Endothelial cell of umbilical vein (primary cell): ENCODE data around the gene P2RY8. TPM values are rescaled to one million over a fixed set of nuclear protein-coding genes. Genes with fewer than 3 reads are reported as not detected.

Experiments
- BruUV-seq: library from RNA; stranded (reverse); fragments of 400-500 nt; replicated peaks from 2 replicates; lab custom pipeline; 2021; lab: Mats Ljungman, UMichigan
- CTCF ChIA-PET: fragments of 300-600, 350-600 bp; sonication (Branson Sonifier 250); formaldehyde crosslinking; loops from one replicate; lab custom pipeline; 2021; ENCODE audit warnings: antibody characterized with exemption, inconsistent platforms; lab: Charles Lee
- POLR2A ChIA-PET: fragments of 300-600, 350-600 bp; sonication (Branson Sonifier 250); formaldehyde crosslinking; loops from one replicate; lab custom pipeline; 2021; ENCODE audit warnings: antibody characterized with exemption, inconsistent platforms; lab: Charles Lee
- DNase-seq: peaks from one replicate; pipeline ENCODE4 v3.0.0-alpha.2; 2011; ENCODE audit warnings: low read depth, low spot score
- FAIRE-seq: peaks from 2 replicates; lab custom pipeline; 2011; peaks lifted over from hg19 to GRCh38; lab: Jason Lieb, UNC
- H2AFZ ChIP-seq: 2 replicates; pipeline ENCODE4 v1.6.0; 2012; ENCODE audit warnings: low read depth, low read length, control low read depth, inconsistent platforms
- H3K27ac ChIP-seq: 2 replicates; pipeline ENCODE4 v1.5.1; 2011; ENCODE audit warnings: low read depth, mild to moderate bottlenecking, control low read depth, low read length, moderate library complexity; ENCODE audit not compliant: insufficient read depth
- H3K27me3 ChIP-seq, 2 experiments: 2 replicates each; pipeline versions ENCODE4 v1.6.0 to v1.6.1; 2011; ENCODE audit warnings: low read length in 2 of 2, mixed read lengths in 1 of 2; ENCODE audit not compliant: control insufficient read depth in 2 of 2, insufficient read depth in 2 of 2
- H3K36me3 ChIP-seq, 2 experiments: 2 replicates in 1 of 2; 3 replicates in 1 of 2; pipeline ENCODE4 v1.5.1; 2011; ENCODE audit warnings: low read length in 2 of 2, mild to moderate bottlenecking in 1 of 2, moderate library complexity in 1 of 2; ENCODE audit not compliant: control insufficient read depth in 2 of 2, insufficient read depth in 2 of 2; ENCODE audit errors: extremely low read depth in 1 of 2
- H3K4me1 ChIP-seq: 3 replicates; pipeline ENCODE4 v1.5.1; 2011; ENCODE audit warnings: mild to moderate bottlenecking, low read length; ENCODE audit not compliant: control insufficient read depth, insufficient read depth; ENCODE audit errors: extremely low read depth
- H3K4me2 ChIP-seq: 2 replicates; pipeline ENCODE4 v1.6.1; 2011; ENCODE audit warnings: low read length, control low read depth, mixed read lengths; ENCODE audit not compliant: insufficient read depth
- H3K4me3 ChIP-seq, 3 experiments: fragments of 200-600 bp in 1 of 3; sonication (generic), shearing (Covaris generic) in 1 of 3; replicated peaks in 1 of 3; 2 replicates each; pipeline ENCODE4 v1.5.1; 2011 to 2016; ENCODE audit warnings: control low read depth in 3 of 3, low read length in 3 of 3, mild to moderate bottlenecking in 2 of 3, inconsistent platforms in 1 of 3, low read depth in 1 of 3, moderate library complexity in 1 of 3; ENCODE audit not compliant: insufficient read depth in 1 of 3
- H3K79me2 ChIP-seq: 2 replicates; pipeline ENCODE4 v1.6.0; 2012; ENCODE audit warnings: low read length, inconsistent platforms; ENCODE audit not compliant: control insufficient read depth, insufficient read depth
- H3K9ac ChIP-seq: replicated peaks from 2 replicates; pipeline ENCODE3; 2011; ENCODE audit warnings: low read length, control low read depth; ENCODE audit not compliant: insufficient read depth; ENCODE audit errors: extremely low read depth
- H3K9me1 ChIP-seq: replicated peaks from 3 replicates; pipeline ENCODE4 v1.6.0; 2011; ENCODE audit warnings: mild to moderate bottlenecking, low read length; ENCODE audit not compliant: control insufficient read depth, insufficient read depth; ENCODE audit errors: extremely low read depth
- H3K9me3 ChIP-seq: replicated peaks from 2 replicates; pipeline ENCODE4 v1.5.1; 2012; ENCODE audit warnings: low read length, inconsistent platforms; ENCODE audit not compliant: control insufficient read depth, insufficient read depth
- H4K20me1 ChIP-seq: replicated peaks from 2 replicates; pipeline ENCODE3; 2011; ENCODE audit warnings: mild to moderate bottlenecking, low read length; ENCODE audit not compliant: control insufficient read depth, insufficient read depth; ENCODE audit errors: extremely low read depth
- CTCF ChIP-seq, 2 donors: IDR thresholded peaks; 1 replicate in 1 of 2; 2 replicates in 1 of 2; pipeline ENCODE4 v1.5.1; 2011; ENCODE audit warnings: low read length in 2 of 2, mild to moderate bottlenecking in 2 of 2, moderate library complexity in 2 of 2, control low read depth in 1 of 2, inconsistent platforms in 1 of 2, low read depth in 1 of 2; ENCODE audit not compliant: insufficient read depth in 1 of 2; ENCODE audit errors: extremely low read depth in 1 of 2
- FOS ChIP-seq: IDR thresholded peaks from 2 replicates; pipeline ENCODE4 v1.6.1; 2011; ENCODE audit warnings: mild to moderate bottlenecking, low read length, moderate library complexity, borderline replicate concordance; ENCODE audit not compliant: insufficient read depth
- GATA2 ChIP-seq: IDR thresholded peaks from 2 replicates; pipeline ENCODE4 v1.7.0; 2011; ENCODE audit warnings: low read depth, mild to moderate bottlenecking, moderate library complexity, mixed read lengths, low read length; ENCODE audit not compliant: insufficient read length, insufficient read depth
- JUN ChIP-seq: IDR thresholded peaks from 2 replicates; pipeline ENCODE4 v1.6.1; 2011; ENCODE audit warnings: borderline replicate concordance, low read depth; ENCODE audit not compliant: insufficient read length, insufficient read depth
- MYC ChIP-seq: IDR thresholded peaks from one replicate; pipeline ENCODE4 v1.6.1; 2011; ENCODE audit warnings: mild to moderate bottlenecking, low read depth, low read length
- POLR2A ChIP-seq: IDR thresholded peaks from 2 replicates; pipeline ENCODE4 v1.6.1; 2012; ENCODE audit warnings: low read depth, mild to moderate bottlenecking, control low read depth, low read length
- POLR2AphosphoS5 ChIP-seq: IDR thresholded peaks from 2 replicates; pipeline ENCODE4 v1.6.1; 2012; ENCODE audit warnings: low read depth, mild to moderate bottlenecking, control low read depth, low read length, moderate library complexity; ENCODE audit not compliant: insufficient read depth
- dilution Hi-C: fragments of 300-500 bp; cut with MboI; formaldehyde crosslinking; loops from one replicate; pipeline ENCODE4 v1.15.0; 2019; ENCODE audit warnings: low sequenced_read_pairs; ENCODE audit not compliant: extremely low pct_ligation_motif_present
- intact Hi-C: fragments of 100-400 bp; cut with micrococcal nuclease; formaldehyde crosslinking; loops from one replicate; pipeline ENCODE4 v1.10.0; 2022
- polyA plus RNA-seq, 4 experiments: library from polyadenylated mRNA; depleted of rRNA in 3 of 4; stranded (reverse) in 3 of 4; unstranded in 1 of 4; fragments of >200 nt; gene quantifications; 2 replicates each; pipeline versions ENCODE4 v1.2.1 to v1.2.3, GENCODE V29; 2011 to 2012; ENCODE audit warnings: missing spikeins in 1 of 4
- total RNA-seq: library from RNA; stranded (reverse); gene quantifications from 2 replicates; pipeline ENCODE4 v1.2.3, GENCODE V29; 2021
- TF ChIP-seq, protein P1 (sequence below): IDR thresholded peaks from 2 replicates; pipeline ENCODE4 v1.6.1; 2011; ENCODE audit not compliant: insufficient read depth, insufficient read length

P2RY8 gene
- total and polyA plus RNA-seq, 2 donors (not counting 3 experiments of a cell fraction or from before 2014, with no cell fraction given) = not detected

DNA sequence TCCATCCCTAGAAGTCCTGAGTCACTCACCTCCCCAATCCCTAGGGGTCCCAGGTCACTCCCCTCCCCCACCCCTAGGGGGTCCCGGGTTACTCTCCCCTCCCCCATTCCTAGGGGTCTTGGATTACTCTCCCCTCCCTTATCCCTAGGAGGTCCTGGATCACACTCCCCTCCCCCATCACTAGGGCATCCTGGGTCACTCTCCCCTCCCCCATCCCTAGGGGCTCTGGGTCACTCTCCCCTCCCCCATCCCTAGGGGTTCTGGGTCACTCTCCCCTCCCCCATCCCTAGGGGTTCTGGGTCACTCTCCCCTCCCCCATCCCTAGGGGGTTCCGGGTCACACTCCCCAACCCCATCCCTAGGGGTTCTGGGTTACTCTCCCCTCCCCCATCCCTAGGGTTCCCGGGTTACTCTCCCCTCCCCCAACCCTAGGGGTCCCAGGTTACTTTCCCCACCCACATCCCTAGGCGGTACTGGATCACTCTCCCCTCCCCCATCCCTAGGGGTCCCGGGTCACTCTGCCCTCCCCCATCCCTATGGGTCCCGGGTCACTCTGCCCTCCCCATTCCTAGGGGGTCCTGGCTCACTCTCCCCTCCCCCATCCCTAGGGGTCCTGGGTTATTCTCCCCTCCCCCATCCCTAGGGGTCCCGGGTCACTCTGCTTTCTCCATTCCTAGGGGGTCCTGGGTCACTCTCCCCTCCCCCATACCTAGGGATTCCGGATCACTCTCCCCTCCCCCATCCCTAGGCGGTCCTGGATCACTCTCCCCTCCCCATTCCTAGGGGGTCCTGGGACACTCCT, 86.4 kb downstream of the P2RY8 start:
- no peak overlapping the region for H3K4me3 ChIP-seq
- dilution Hi-C loops = no loop called here
- FAIRE-seq = no peak

DNA sequence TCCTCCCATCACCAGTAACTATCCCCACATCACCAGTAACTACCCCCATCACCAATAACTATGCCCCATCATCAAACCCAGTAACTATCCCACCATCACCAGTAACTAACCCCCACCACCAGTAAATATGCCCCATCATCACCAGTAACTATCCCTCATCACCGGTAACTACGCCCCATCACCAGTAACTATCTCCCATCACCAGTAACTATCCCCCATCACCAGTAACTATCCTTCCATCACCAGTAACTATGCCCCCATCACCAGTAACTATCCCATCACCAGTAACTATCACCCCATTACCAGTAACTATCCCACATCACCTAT, 87.2 kb downstream of the P2RY8 start:
- Histone ChIP-seq H3K79me2 (peaks cover 35% of the 10 kb centered on the region), H3K4me3 (no peak overlapping the region), H3K9me3 (no peaks in the 10 kb centered on the region), H3K27ac (no peak overlapping the region), H3K4me2 (no peak overlapping the region), H3K9ac (no peak overlapping the region), H4K20me1 (no peaks in the 10 kb centered on the region), H3K36me3 (no peaks in the 10 kb centered on the region), H2AFZ (no peak overlapping the region), H3K4me1 (peaks cover 2% of the 10 kb centered on the region), H3K9me1 (no peaks in the 10 kb centered on the region), H3K27me3 (no peaks in the 10 kb centered on the region)
- no peak for DNase-seq
- ChIA-PET CTCF (no interaction called here), POLR2A (no interaction called here)
- BruUV-seq = no TSS peak
- TF ChIP-seq JUN = no peak
- TF ChIP-seq, protein P1, sequence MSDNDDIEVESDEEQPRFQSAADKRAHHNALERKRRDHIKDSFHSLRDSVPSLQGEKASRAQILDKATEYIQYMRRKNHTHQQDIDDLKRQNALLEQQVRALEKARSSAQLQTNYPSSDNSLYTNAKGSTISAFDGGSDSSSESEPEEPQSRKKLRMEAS = no peak
- TF ChIP-seq MYC = no peak
- no peak for TF ChIP-seq POLR2A
- no peak for TF ChIP-seq POLR2AphosphoS5
- no peak for TF ChIP-seq CTCF (IDR thresholded peaks at IDR 0.05; ENCODE audit: extremely low read depth in 1 of 2, insufficient read depth in 1 of 2, low read depth in 1 of 2, low read length in 2 of 2)
- no peak for TF ChIP-seq FOS
- TF ChIP-seq GATA2 = no peak
- no peak for FAIRE-seq
- dilution Hi-C loops = no loop called here
- intact Hi-C loops = loop anchor here (5.0 to 10.0 kb wide), 2 partner anchors 205 to 1048 kb away; no protein-coding TSS in a partner anchor

More for the DNA sequence above, 86.4 kb downstream of the P2RY8 start:
- Histone ChIP-seq H3K4me1 (peaks cover 2% of the 10 kb centered on the region), H3K27me3 (no peaks in the 10 kb centered on the region), H3K79me2 (peaks cover 35% of the 10 kb centered on the region), H4K20me1 (no peaks in the 10 kb centered on the region), H3K36me3 (no peaks in the 10 kb centered on the region), H3K9ac (no peak overlapping the region), H2AFZ (no peak overlapping the region), H3K9me1 (no peaks in the 10 kb centered on the region), H3K9me3 (no peaks in the 10 kb centered on the region), H3K4me2 (no peak overlapping the region), H3K27ac (no peak overlapping the region)
- DNase-seq = no peak
- TF ChIP-seq JUN (no peak), POLR2AphosphoS5 (no peak), MYC (no peak)
- intact Hi-C loops = loop anchor here (5.0 to 10.0 kb wide), 2 partner anchors 206 to 1047 kb away; no protein-coding TSS in a partner anchor
- POLR2A ChIA-PET = no interaction called here
- BruUV-seq = no TSS peak
- CTCF ChIA-PET = no interaction called here
